Neuronal stem cell (in vitro differentiated cells): Measurements from ENCODE around the gene CNPY4.

Experiments
- DNase-seq: peaks from one replicate; pipeline ENCODE4 v3.0.0-alpha.2; 2013; ENCODE audit warnings: low spot score
- H2AFZ ChIP-seq: one replicate; pipeline ENCODE4 v1.6.1; 2013; ENCODE audit warnings: mild to moderate bottlenecking, low read length, inconsistent platforms
- H2AK5ac ChIP-seq: 2 replicates; pipeline ENCODE4 v1.6.1; 2013; ENCODE audit warnings: low read depth, mild to moderate bottlenecking, inconsistent platforms, low read length, moderate library complexity, mixed read lengths
- H2BK120ac ChIP-seq: 2 replicates; pipeline ENCODE4 v1.6.1; 2013; ENCODE audit warnings: low read depth, mild to moderate bottlenecking, inconsistent platforms, low read length, moderate library complexity, mixed read lengths
- H2BK12ac ChIP-seq: one replicate; pipeline ENCODE4 v1.6.1; 2013; ENCODE audit warnings: low read length, inconsistent platforms
- H2BK15ac ChIP-seq: 2 replicates; pipeline ENCODE4 v1.6.1; 2013; ENCODE audit warnings: mild to moderate bottlenecking, low read length, inconsistent platforms, mixed read lengths
- H2BK5ac ChIP-seq: one replicate; pipeline ENCODE4 v1.6.1; 2013; ENCODE audit warnings: inconsistent platforms, mild to moderate bottlenecking, low read length, moderate library complexity
- H3K14ac ChIP-seq: one replicate; pipeline ENCODE4 v1.6.1; 2013; ENCODE audit warnings: low read length, inconsistent platforms
- H3K18ac ChIP-seq: 2 replicates; pipeline ENCODE4 v1.6.1; 2013; ENCODE audit warnings: low read length, inconsistent platforms
- H3K23ac ChIP-seq: 2 replicates; pipeline ENCODE4 v1.6.1; 2013; ENCODE audit warnings: low read depth, mild to moderate bottlenecking, mixed read lengths, low read length, inconsistent platforms; ENCODE audit not compliant: poor library complexity
- H3K27ac ChIP-seq: replicated peaks from 3 replicates; pipeline ENCODE4 v1.5.1; 2013; ENCODE audit warnings: low read length, inconsistent platforms
- H3K27me3 ChIP-seq, 3 experiments: 2 replicates each; pipeline ENCODE4 v1.6.1; 2013; ENCODE audit warnings: low read length in 3 of 3, mild to moderate bottlenecking in 2 of 3, inconsistent platforms in 1 of 3, low read depth in 1 of 3, mixed read lengths in 1 of 3, moderate library complexity in 1 of 3; ENCODE audit not compliant: control insufficient read depth in 3 of 3, insufficient read depth in 3 of 3
- H3K36me3 ChIP-seq, 2 donors: replicated peaks in 1 of 2; 2 replicates each; pipeline ENCODE4 v1.6.1; 2013; ENCODE audit warnings: low read length in 2 of 2; ENCODE audit not compliant: control insufficient read depth in 2 of 2, insufficient read depth in 2 of 2
- H3K4ac ChIP-seq: 2 replicates; pipeline ENCODE4 v1.6.1; 2013; ENCODE audit warnings: inconsistent platforms, mild to moderate bottlenecking, low read length, moderate library complexity
- H3K4me1 ChIP-seq, 2 donors: 1 replicate in 1 of 2; 2 replicates in 1 of 2; pipeline ENCODE4 v1.6.1; 2013; ENCODE audit warnings: low read length in 2 of 2, low read depth in 1 of 2; ENCODE audit not compliant: control insufficient read depth in 2 of 2, insufficient read depth in 1 of 2
- H3K4me2 ChIP-seq: one replicate; pipeline ENCODE4 v1.6.1; 2013; ENCODE audit warnings: mild to moderate bottlenecking, low read length, inconsistent platforms; ENCODE audit not compliant: insufficient read depth, poor library complexity, severe bottlenecking
- H3K4me3 ChIP-seq, 2 donors: 2 replicates each; pipeline ENCODE4 v1.5.1; 2013; ENCODE audit warnings: low read length in 2 of 2, mild to moderate bottlenecking in 2 of 2, inconsistent platforms in 1 of 2, moderate library complexity in 1 of 2
- H3K79me1 ChIP-seq: one replicate; pipeline ENCODE4 v1.6.1; 2013; ENCODE audit warnings: low read depth, mild to moderate bottlenecking, inconsistent platforms, low read length, moderate library complexity
- H3K9ac ChIP-seq: one replicate; pipeline ENCODE4 v1.6.1; 2013; ENCODE audit warnings: mild to moderate bottlenecking, low read depth, low read length, inconsistent platforms; ENCODE audit not compliant: poor library complexity
- H3K9me3 ChIP-seq, 2 donors: replicated peaks in 1 of 2; 2 replicates each; pipeline versions ENCODE3 to v1.6.1; 2013; ENCODE audit warnings: low read length in 2 of 2, mild to moderate bottlenecking in 2 of 2, inconsistent platforms in 1 of 2, low read depth in 1 of 2, mixed read lengths in 1 of 2, moderate library complexity in 1 of 2; ENCODE audit not compliant: control insufficient read depth in 2 of 2, insufficient read depth in 1 of 2
- H4K8ac ChIP-seq: one replicate; pipeline ENCODE4 v1.6.1; 2013; ENCODE audit warnings: low read depth, mild to moderate bottlenecking, inconsistent platforms, low read length, moderate library complexity
- H4K91ac ChIP-seq: one replicate; pipeline ENCODE4 v1.6.1; 2013; ENCODE audit warnings: low read length, low read depth, mild to moderate bottlenecking, inconsistent platforms; ENCODE audit not compliant: poor library complexity
- WGBS, 2 donors: extraction: QIAGEN DNeasy Blood & Tissue Kit; methylation state at CpG; one replicate each; pipeline ENCODE4 v1.1.7; 2013; ENCODE audit warnings: missing lambda C conversion rate in 2 of 2, mixed read lengths in 1 of 2; ENCODE audit not compliant: insufficient read length in 2 of 2, insufficient replicate concordance in 1 of 2; ENCODE audit errors: extremely low coverage in 2 of 2; 5-methylcytosine and 5-hydroxymethylcytosine counted together

Gene CNPY4

GRCh38 chr7:100156331-100157068 lies 37.1 kb downstream of the CNPY4 start:
- Histone ChIP-seq H3K14ac (no peak overlapping the region), H2AK5ac (no peak overlapping the region), H3K27ac (no peak overlapping the region), H2BK5ac (no peak overlapping the region), H3K4me1 (peaks cover 5 to 11% of the 10 kb centered on the region in 2 donors), H3K27me3 (no peaks in the 10 kb centered on the region), H4K8ac (no peak overlapping the region), H3K4me3 (peak overlapping the region in 1 of 2 donors; percentile 17), H3K18ac (no peak overlapping the region), H3K9ac (no peak overlapping the region), H3K23ac (peak overlapping the region; percentile 62), H3K79me1 (peaks cover 5% of the 10 kb centered on the region), H3K9me3 (no peaks in the 10 kb centered on the region), H2BK12ac (no peak overlapping the region), H3K4me2 (no peak overlapping the region), H3K36me3 (peaks cover 24 to 60% of the 10 kb centered on the region in 2 donors), H4K91ac (no peak overlapping the region), H2BK120ac (no peak overlapping the region), H3K4ac (no peak overlapping the region), H2AFZ (no peak overlapping the region), H2BK15ac (no peak overlapping the region)
- WGBS, 2 donors: no CpG with 5 or more reads among the region's 16 CpGs
- no peak for DNase-seq

GRCh38 chr7:100157069-100157333 lies 37.6 kb downstream of the CNPY4 start:
- H3K4me3 ChIP-seq: peak overlapping the region in 1 of 2 donors; percentile 87
- no peak overlapping the region for H2BK5ac ChIP-seq

DNA sequence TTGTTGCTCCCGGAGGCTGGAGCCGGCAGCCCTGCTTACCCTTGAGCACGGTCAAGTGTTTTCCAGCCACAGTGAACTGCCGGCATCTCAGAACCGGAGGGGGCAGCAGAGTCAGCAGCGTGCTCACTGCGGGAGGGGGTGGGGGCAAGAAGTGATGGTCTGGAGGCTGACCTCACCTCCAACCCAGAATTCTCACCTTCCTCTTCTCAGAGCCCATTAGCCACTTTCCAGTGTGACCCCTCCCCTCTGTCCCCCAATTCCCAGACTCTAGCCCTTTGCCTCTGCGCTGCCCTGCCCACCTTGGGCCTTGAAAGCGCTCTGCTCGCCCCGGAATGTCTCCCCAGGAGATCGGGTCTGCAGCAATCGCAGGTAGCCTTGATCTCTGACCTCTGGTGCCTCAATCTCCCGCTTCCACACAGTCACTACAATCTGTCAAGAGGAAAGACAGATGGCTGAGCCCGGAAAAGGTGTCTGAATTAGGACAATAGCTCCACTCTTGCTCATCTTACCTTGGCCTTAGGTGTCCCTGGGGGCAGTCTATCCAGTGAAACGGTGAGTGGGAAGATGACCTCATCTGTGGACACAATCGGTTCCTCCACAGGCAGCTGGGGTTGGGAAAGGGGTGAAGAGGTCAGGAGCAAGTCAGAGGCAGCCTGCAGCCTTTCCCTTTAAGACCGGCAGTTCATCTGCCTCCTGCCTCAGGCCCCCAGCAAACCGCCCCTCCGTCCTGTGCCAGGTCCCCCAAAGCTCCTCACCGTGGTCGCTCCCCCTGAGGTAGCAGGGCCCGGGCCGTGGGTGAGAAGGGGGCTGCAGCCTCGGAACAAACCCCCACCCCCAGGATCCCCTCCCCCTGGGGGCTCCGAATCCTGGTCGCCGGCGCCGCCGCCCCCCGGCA lies 38.1 kb downstream of the CNPY4 start:
- Histone ChIP-seq H3K9ac (peak overlapping the region; percentile 89), H3K4me2 (peak overlapping the region; percentile 92), H3K4me1 (peaks cover 5 to 11% of the 10 kb centered on the region in 2 donors), H2BK5ac (peak overlapping the region; percentile 55), H2BK15ac (no peak overlapping the region), H2BK120ac (no peak overlapping the region), H3K9me3 (no peaks in the 10 kb centered on the region), H2AK5ac (no peak overlapping the region), H3K23ac (peak overlapping the region; percentile 46), H3K4me3 (peak overlapping the region; percentile 87 to 97), H3K27me3 (no peaks in the 10 kb centered on the region), H3K14ac (no peak overlapping the region), H3K79me1 (peaks cover 5% of the 10 kb centered on the region), H3K18ac (no peak overlapping the region), H3K36me3 (peaks cover 24 to 50% of the 10 kb centered on the region in 2 donors), H4K8ac (no peak overlapping the region), H3K27ac (no peak overlapping the region), H2AFZ (peak overlapping the region; percentile 88), H4K91ac (no peak overlapping the region), H3K4ac (peak overlapping the region; percentile 1), H2BK12ac (no peak overlapping the region)
- no CpG with 5 or more reads among the region's 32 CpGs for WGBS, 2 donors
- no peak for DNase-seq

More at GRCh38 chr7:100157069-100157333, 37.6 kb downstream of the CNPY4 start:
- no peak for DNase-seq
- no peak overlapping the region for H2BK15ac ChIP-seq
- no peak overlapping the region for H2AK5ac ChIP-seq
- peaks cover 24 to 55% of the 10 kb centered on the region in 2 donors for H3K36me3 ChIP-seq
- no peak overlapping the region for H3K4ac ChIP-seq
- no peak overlapping the region for H2BK12ac ChIP-seq
- H3K79me1 ChIP-seq: peaks cover 5% of the 10 kb centered on the region
- peaks cover 5 to 11% of the 10 kb centered on the region in 2 donors for H3K4me1 ChIP-seq
- H3K18ac ChIP-seq: no peak overlapping the region
- no peak overlapping the region for H3K9ac ChIP-seq
- H4K91ac ChIP-seq: no peak overlapping the region
- no peaks in the 10 kb centered on the region for H3K9me3 ChIP-seq
- H4K8ac ChIP-seq: no peak overlapping the region
- WGBS, 2 donors: no CpG with 5 or more reads among the region's 5 CpGs
- peak overlapping the region; percentile 46 for H3K23ac ChIP-seq
- H3K27ac ChIP-seq: no peak overlapping the region
- no peaks in the 10 kb centered on the region for H3K27me3 ChIP-seq
- no peak overlapping the region for H3K14ac ChIP-seq
- no peak overlapping the region for H3K4me2 ChIP-seq
- H2BK120ac ChIP-seq: no peak overlapping the region
- no peak overlapping the region for H2AFZ ChIP-seq
